Measurements from ENCODE around the gene KLK13. TPM values are rescaled to one million over a fixed set of nuclear protein-coding genes. Genes with fewer than 3 reads are reported as not detected.

The KLK13 gene
- total and polyA plus RNA-seq, 2 of the 8 experiments (the other 6 are each of a cell fraction or from before 2014, with no cell fraction given) = 4.2 to 4.5 TPM

- TF ChIP-seq CTCF (IDR thresholded peaks at IDR 0.05; ENCODE audit: control extremely low read depth in 1 of 3, insufficient read depth in 1 of 3, low read depth in 1 of 3, low read length in 3 of 3) = no peak
- TF ChIP-seq KDM5A (IDR thresholded peaks at IDR 0.05; ENCODE audit: low read length) = no peak
Observed at GRCh38 chr19:51012661-51013190, 52.2 kb downstream of the KLK13 start (continued).
